Ishikawa (cell line): ENCODE results near the gene CROCC.

Experiments
- CEBPB ChIP-seq: IDR thresholded peaks from 2 replicates; pipeline ENCODE4 v1.6.1; 2012
- CREB1 ChIP-seq: IDR thresholded peaks from 2 replicates; pipeline ENCODE4 v1.6.1; 2012; ENCODE audit warnings: low read depth
- EGR1 ChIP-seq: IDR thresholded peaks from 2 replicates; pipeline ENCODE4 v1.6.1; 2012
- EP300 ChIP-seq: IDR thresholded peaks from 2 replicates; pipeline ENCODE4 v1.6.1; 2012; ENCODE audit warnings: borderline replicate concordance
- FOXM1 ChIP-seq: IDR thresholded peaks from 2 replicates; pipeline ENCODE4 v1.6.1; 2012; ENCODE audit warnings: low read depth, borderline replicate concordance
- NFIC ChIP-seq: IDR thresholded peaks from 2 replicates; pipeline ENCODE4 v1.6.1; 2012
- RAD21 ChIP-seq: IDR thresholded peaks from 2 replicates; pipeline ENCODE4 v1.6.1; 2012; ENCODE audit warnings: low read depth
- TAF1 ChIP-seq: IDR thresholded peaks from 2 replicates; pipeline ENCODE4 v1.6.1; 2012; ENCODE audit warnings: low read depth, mild to moderate bottlenecking
- TCF12 ChIP-seq: IDR thresholded peaks from 2 replicates; pipeline ENCODE4 v1.6.1; 2012; ENCODE audit warnings: low read depth
- TEAD4 ChIP-seq: IDR thresholded peaks from 2 replicates; pipeline ENCODE4 v1.6.1; 2012
- YY1 ChIP-seq: IDR thresholded peaks from 2 replicates; pipeline ENCODE4 v1.6.1; 2012; ENCODE audit warnings: low read depth
- ZBTB7A ChIP-seq: IDR thresholded peaks from 2 replicates; pipeline ENCODE4 v1.6.1; 2012; ENCODE audit warnings: low read depth
- TF ChIP-seq, protein P1 (sequence below): IDR thresholded peaks from 2 replicates; pipeline ENCODE4 v1.6.1; 2012
- TF ChIP-seq, protein P2 (sequence below): IDR thresholded peaks from 2 replicates; pipeline ENCODE4 v1.6.1; 2012; ENCODE audit warnings: low read depth, mild to moderate bottlenecking
- TF ChIP-seq, protein P3 (sequence below): IDR thresholded peaks from 2 replicates; pipeline ENCODE4 v1.6.1; 2012

The CROCC gene

DNA sequence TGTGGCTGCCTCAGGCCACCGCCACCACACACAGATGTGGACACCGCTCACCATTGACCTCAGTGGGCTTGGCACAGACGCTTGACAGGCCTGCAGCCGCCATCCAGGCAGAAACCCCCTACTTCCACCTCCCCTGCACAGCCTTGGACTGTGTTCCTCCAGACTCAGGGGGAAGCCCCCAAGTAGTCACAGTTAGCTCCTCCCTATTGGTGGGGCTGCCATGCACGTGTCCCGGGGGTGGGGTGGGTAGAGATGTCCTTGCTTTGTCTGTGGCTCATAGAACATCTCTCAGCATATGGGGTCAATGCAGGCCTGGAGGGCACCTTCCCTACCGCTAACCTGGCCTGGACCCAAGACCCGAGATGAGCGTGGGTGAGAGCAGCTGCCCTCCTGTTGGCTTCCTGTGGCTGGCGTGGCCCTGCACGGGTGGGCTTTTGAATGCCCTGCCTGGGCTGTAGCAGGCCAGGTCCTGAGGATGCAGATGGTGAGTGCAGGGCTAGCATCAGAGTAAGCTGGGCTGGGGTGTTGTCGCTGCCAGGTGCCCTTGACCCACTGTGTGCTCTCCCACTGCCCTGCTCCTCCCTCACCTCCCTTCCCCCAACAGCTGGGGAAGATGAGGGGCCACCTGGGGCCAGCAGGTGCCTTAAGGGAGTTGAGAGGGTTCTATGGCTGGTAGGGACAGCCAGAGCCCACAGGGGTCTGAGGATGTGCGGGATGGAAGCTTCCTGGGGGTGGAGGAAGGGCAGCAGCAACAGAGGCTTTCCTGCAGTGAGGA lies 6.2 kb downstream of the CROCC start:
- TF ChIP-seq CREB1: no peak
- TF ChIP-seq ZBTB7A: no peak

DNA sequence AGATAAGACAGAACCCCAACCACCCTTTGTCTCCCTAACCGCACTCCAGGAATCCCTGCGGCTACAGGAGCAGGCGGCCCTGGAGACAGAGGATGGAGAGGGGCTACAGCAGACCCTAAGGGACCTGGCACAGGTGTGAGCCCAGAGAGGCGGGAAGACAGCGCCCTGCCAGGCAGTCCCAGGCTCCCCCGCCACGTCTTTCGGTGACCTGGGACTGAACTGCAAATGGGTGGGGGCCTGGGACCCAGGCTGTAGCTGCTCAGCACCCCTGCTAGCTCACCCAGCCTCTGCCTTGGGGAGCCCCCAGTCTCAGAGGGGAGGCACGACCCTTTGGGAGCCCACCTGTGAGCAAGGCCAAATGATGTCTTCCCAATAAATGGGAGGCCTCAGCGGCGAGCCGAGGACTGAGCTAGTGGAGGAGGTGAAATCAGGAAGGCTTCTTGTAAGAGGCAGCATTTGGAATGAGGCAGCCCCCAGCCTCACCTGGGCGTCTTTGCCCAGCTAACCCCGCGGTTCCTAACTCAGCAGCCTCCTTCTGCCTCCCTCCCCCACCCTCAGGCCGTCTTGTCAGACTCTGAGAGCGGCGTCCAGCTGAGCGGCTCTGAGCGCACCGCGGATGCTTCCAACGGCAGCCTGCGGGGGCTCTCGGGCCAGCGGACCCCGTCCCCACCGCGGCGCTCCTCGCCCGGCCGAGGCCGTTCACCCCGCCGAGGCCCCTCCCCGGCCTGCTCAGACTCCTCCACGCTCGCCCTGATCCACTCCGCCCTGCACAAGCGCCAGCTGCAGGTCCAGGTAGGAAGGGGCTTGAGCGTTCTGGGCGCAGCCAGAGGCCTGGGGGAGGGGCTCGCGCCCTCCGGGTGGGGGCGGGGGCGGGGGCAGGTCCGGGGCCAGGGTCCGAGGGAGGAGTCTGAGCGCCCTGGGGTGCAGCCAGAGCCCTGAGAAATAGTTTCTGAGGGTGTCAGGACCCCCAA lies 16.9 kb downstream of the CROCC start:
- no peak for TF ChIP-seq ZBTB7A
- TF ChIP-seq, protein P1, sequence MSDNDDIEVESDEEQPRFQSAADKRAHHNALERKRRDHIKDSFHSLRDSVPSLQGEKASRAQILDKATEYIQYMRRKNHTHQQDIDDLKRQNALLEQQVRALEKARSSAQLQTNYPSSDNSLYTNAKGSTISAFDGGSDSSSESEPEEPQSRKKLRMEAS: no peak
- no peak for TF ChIP-seq TCF12
- TF ChIP-seq RAD21: no peak
- no peak for TF ChIP-seq CREB1
- no peak for TF ChIP-seq EP300
- TF ChIP-seq, protein P2, sequence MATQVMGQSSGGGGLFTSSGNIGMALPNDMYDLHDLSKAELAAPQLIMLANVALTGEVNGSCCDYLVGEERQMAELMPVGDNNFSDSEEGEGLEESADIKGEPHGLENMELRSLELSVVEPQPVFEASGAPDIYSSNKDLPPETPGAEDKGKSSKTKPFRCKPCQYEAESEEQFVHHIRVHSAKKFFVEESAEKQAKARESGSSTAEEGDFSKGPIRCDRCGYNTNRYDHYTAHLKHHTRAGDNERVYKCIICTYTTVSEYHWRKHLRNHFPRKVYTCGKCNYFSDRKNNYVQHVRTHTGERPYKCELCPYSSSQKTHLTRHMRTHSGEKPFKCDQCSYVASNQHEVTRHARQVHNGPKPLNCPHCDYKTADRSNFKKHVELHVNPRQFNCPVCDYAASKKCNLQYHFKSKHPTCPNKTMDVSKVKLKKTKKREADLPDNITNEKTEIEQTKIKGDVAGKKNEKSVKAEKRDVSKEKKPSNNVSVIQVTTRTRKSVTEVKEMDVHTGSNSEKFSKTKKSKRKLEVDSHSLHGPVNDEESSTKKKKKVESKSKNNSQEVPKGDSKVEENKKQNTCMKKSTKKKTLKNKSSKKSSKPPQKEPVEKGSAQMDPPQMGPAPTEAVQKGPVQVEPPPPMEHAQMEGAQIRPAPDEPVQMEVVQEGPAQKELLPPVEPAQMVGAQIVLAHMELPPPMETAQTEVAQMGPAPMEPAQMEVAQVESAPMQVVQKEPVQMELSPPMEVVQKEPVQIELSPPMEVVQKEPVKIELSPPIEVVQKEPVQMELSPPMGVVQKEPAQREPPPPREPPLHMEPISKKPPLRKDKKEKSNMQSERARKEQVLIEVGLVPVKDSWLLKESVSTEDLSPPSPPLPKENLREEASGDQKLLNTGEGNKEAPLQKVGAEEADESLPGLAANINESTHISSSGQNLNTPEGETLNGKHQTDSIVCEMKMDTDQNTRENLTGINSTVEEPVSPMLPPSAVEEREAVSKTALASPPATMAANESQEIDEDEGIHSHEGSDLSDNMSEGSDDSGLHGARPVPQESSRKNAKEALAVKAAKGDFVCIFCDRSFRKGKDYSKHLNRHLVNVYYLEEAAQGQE: no peak
- TF ChIP-seq TAF1: no peak
- no peak for TF ChIP-seq NFIC
- TF ChIP-seq, protein P3, sequence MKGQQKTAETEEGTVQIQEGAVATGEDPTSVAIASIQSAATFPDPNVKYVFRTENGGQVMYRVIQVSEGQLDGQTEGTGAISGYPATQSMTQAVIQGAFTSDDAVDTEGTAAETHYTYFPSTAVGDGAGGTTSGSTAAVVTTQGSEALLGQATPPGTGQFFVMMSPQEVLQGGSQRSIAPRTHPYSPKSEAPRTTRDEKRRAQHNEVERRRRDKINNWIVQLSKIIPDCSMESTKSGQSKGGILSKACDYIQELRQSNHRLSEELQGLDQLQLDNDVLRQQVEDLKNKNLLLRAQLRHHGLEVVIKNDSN: no peak
- TF ChIP-seq TEAD4: no peak
- no peak for TF ChIP-seq YY1
- no peak for TF ChIP-seq EGR1
- TF ChIP-seq FOXM1: no peak
- TF ChIP-seq CEBPB: no peak

DNA sequence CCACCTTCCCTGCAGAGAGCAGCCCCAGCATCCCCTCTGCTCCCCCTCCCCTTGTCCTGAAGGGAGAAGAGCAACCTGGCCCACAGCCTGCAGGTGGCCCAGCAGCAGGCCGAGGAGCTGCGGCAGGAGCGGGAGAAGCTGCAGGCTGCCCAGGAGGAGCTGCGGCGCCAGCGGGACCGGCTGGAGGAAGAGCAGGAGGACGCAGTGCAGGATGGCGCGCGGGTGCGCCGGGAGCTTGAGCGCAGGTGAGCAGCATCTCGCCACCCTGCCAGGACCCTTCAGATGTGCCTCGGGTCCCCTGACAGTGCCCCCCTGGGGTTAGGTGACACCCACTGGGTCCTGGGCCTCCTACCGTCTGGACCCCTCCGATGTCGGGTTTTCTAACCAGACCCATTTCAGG lies 22.3 kb downstream of the CROCC start:
- TF ChIP-seq FOXM1 (no peak), ZBTB7A (no peak), TCF12 (no peak), TAF1 (no peak), CREB1 (no peak), NFIC (no peak), EGR1 (no peak), CEBPB (no peak), EP300 (no peak), RAD21 (no peak), TEAD4 (no peak), YY1 (no peak)
- TF ChIP-seq, protein P3: no peak
- TF ChIP-seq, protein P2: no peak
- TF ChIP-seq, protein P1: no peak

DNA sequence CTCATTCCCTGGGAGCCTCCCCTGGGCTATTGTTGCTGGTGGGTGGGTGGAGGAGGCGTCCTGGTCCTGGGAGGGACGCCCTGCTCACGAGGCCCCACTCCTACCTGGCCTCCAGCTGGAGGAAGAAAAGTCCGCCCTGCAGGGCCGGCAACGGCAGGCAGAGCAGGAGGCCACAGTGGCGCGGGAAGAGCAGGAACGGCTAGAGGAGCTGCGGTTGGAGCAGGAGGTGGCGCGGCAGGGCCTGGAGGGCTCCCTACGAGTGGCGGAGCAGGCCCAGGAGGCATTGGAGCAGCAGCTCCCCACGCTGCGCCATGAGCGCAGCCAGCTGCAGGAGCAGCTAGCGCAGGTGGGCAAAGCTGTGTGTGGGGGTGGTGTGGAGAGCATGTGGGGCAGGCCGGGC lies 24.9 kb downstream of the CROCC start:
- TF ChIP-seq, protein P3: no peak; the same call in 1 of the 2 replicates
- TF ChIP-seq CEBPB (no peak), RAD21 (no peak), ZBTB7A (no peak), YY1 (no peak), CREB1 (no peak), TEAD4 (no peak), NFIC (no peak), EP300 (no peak), FOXM1 (no peak)
- TF ChIP-seq, protein P1: no peak
- TF ChIP-seq, protein P2: no peak
